MCF 10A (cell line): ENCODE results near the gene ENPP7. TPM values are rescaled to one million over a fixed set of nuclear protein-coding genes. Genes with fewer than 3 reads are reported as not detected.
"Not testable (repeated sequence)": the region's sequence is repeated elsewhere in the genome, so short reads cannot be mapped to it uniquely, and the experiment has no call there.

ENCODE experiments used
- BruUV-seq: library from RNA; stranded (reverse); fragments of 400-500 nt; replicated peaks from 2 replicates; lab custom pipeline; 2021; lab: Mats Ljungman, UMichigan
- CTCF ChIA-PET: fragments of 300-600 bp; sonication (Branson Sonifier 250); formaldehyde crosslinking; extraction: SDS; loops from one replicate; lab custom pipeline; 2021; ENCODE audit warnings: antibody characterized with exemption, inconsistent platforms; lab: Yijun Ruan, JAX
- POLR2A ChIA-PET: fragments of 300-600, 350-650 bp; sonication (Branson Sonifier 250); formaldehyde crosslinking; extraction: SDS; loops from one replicate; lab custom pipeline; 2020; ENCODE audit warnings: antibody characterized with exemption, inconsistent platforms; lab: Yijun Ruan, JAX
- DNase-seq: peaks from one replicate; pipeline ENCODE4 v3.0.0-alpha.2; 2018; ENCODE audit not compliant: unreplicated experiment
- H3K27ac Mint-ChIP-seq: one replicate; pipeline ENCODE4 v1.8.0; 2022; ENCODE audit warnings: mild to moderate bottlenecking, low read depth, mixed read lengths; ENCODE audit not compliant: unreplicated experiment
- H3K27me3 Mint-ChIP-seq: one replicate; pipeline ENCODE4 v1.8.0; 2022; ENCODE audit warnings: mixed read lengths; ENCODE audit not compliant: insufficient read depth, unreplicated experiment
- H3K36me3 Mint-ChIP-seq: one replicate; pipeline ENCODE4 v1.8.0; 2022; ENCODE audit warnings: mild to moderate bottlenecking, moderate library complexity, mixed read lengths; ENCODE audit not compliant: insufficient read depth, unreplicated experiment
- H3K4me1 Mint-ChIP-seq: one replicate; pipeline ENCODE4 v1.8.0; 2022; ENCODE audit warnings: mixed read lengths; ENCODE audit not compliant: insufficient read depth, unreplicated experiment
- H3K4me3 Mint-ChIP-seq: one replicate; pipeline ENCODE4 v1.8.0; 2022; ENCODE audit warnings: mild to moderate bottlenecking, moderate library complexity, mixed read lengths; ENCODE audit not compliant: unreplicated experiment
- H3K9me3 Mint-ChIP-seq: one replicate; pipeline ENCODE4 v1.8.0; 2022; ENCODE audit warnings: mixed read lengths; ENCODE audit not compliant: unreplicated experiment
- CTCF ChIP-seq: fragments of 200-600 bp; IDR thresholded peaks from one replicate; pipeline ENCODE4 v1.8.0; 2022; ENCODE audit warnings: antibody characterized with exemption, mild to moderate bottlenecking; ENCODE audit not compliant: unreplicated experiment
- intact Hi-C: fragments of 100-400 bp; cut with micrococcal nuclease; formaldehyde crosslinking; loops from 2 replicates; pipeline ENCODE4 v1.14.1; 2022
- total RNA-seq: library from RNA; stranded (reverse); gene quantifications from 2 replicates; pipeline ENCODE4 v1.2.3, GENCODE V29; 2022

ENPP7 gene
- total RNA-seq, 1 experiment from 2014 or later, result not detected

GRCh38 chr17:79761894-79762589 is 31.3 kb downstream of the ENPP7 start:
- TF ChIP-seq CTCF, result no peak
- CTCF ChIA-PET, result interaction anchor here (0.9 to 1.2 kb wide), 2 partner anchors 15 to 33 kb away, joined by 3 to 4 read pairs; no protein-coding TSS in a partner anchor
- no peaks in the 10 kb centered on the region for H3K36me3 Mint-ChIP-seq
- BruUV-seq, result no TSS peak
- intact Hi-C loops, result no loop called here
- no peak for DNase-seq
- H3K9me3 Mint-ChIP-seq, result no peaks in the 10 kb centered on the region
- H3K4me1 Mint-ChIP-seq, result no peaks in the 10 kb centered on the region
- POLR2A ChIA-PET, result no interaction called here
- H3K4me3 Mint-ChIP-seq, result no peak overlapping the region
- no peak overlapping the region for H3K27ac Mint-ChIP-seq
- H3K27me3 Mint-ChIP-seq, result no peaks in the 10 kb centered on the region

DNA sequence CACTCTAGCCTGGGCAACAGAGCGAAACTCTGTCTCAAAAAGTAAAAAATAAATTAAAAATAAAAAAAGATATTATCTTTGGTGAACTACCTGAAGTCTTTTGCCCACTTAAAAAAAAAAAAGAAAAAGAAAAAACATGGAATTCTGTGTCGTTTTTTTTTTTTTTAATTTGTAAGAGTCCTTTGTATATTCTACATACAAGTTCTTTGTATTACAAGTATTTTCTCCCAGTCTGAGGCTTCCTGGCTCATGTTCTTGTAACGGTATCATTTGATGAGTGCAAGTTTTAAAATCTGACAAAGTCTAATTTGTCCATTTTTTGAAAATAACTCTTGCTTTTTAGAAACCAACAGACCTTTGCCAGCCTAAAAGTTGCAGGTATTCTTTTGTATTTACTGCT is 35.0 kb downstream of the ENPP7 start:
- H3K4me1 Mint-ChIP-seq, result peaks cover 5% of the 10 kb centered on the region
- H3K9me3 Mint-ChIP-seq, result no peaks in the 10 kb centered on the region
- no peak overlapping the region for H3K27ac Mint-ChIP-seq
- no peak for DNase-seq
- TF ChIP-seq CTCF, result no peak
- no peaks in the 10 kb centered on the region for H3K36me3 Mint-ChIP-seq
- CTCF ChIA-PET, result interaction anchor here (1.0 kb wide), 1 partner anchor 19 kb away, joined by 5 read pairs; no protein-coding TSS in a partner anchor
- no peak overlapping the region for H3K4me3 Mint-ChIP-seq
- intact Hi-C loops, result no loop called here
- H3K27me3 Mint-ChIP-seq, result no peaks in the 10 kb centered on the region
- BruUV-seq, result no TSS peak
- POLR2A ChIA-PET, result no interaction called here

DNA sequence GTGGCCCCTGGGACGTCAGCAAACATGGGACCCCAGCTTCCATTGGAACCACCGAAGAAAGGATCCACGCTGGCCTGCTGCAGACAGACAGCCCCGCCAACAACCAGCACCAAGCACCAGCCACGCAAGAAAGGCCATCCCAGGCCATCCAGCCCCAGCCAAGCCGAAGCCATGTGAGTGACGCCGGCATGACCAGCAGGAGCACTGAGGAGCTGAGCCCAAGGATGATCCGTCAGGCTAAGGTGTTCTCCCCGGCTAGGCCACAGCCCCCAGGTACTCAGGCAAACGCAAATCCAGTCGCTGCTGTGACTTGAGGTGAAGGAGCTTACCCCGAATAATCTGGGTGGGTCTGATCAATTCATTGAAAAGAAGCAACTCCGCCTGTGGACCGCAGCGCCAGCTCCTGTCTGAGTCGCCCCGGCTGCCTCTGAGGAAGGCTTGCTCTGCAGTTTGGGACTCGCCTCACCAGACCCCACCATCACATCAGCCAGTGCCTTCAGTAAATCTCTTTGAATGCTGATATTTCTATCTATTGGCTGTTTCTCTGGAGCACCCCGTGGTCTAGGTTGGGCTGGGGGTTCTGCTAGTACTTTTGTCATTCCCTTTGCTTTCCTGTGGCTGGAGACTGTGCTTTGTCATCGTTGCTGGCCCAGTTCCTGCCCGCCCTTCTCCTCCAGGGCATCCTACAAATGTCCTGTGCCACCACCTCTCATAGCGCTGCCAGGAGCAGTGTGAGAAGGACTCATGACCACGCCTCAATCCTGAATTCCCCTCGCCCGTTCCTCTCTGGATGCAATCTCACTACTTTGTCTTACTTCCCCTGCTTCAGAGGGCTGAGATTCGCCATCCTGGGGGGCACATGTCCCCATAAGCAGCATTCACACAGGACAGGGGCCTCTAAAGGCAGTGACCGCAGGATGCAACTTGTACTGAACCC is 39.1 kb downstream of the ENPP7 start:
- POLR2A ChIA-PET, result no interaction called here
- H3K27ac Mint-ChIP-seq, result no peak overlapping the region
- H3K27me3 Mint-ChIP-seq, result peaks cover 24% of the 10 kb centered on the region
- H3K4me3 Mint-ChIP-seq, result no peak overlapping the region
- no peaks in the 10 kb centered on the region for H3K36me3 Mint-ChIP-seq
- intact Hi-C loops, result no loop called here
- BruUV-seq, result no TSS peak
- no peaks in the 10 kb centered on the region for H3K9me3 Mint-ChIP-seq
- CTCF ChIA-PET, result no interaction called here
- peak; percentile 38 for DNase-seq
- TF ChIP-seq CTCF, result no peak
- peaks cover 5% of the 10 kb centered on the region for H3K4me1 Mint-ChIP-seq

- TF ChIP-seq CTCF, result no peak
- DNase-seq, result no peak
- H3K27ac Mint-ChIP-seq, result no peak overlapping the region
- H3K9me3 Mint-ChIP-seq, result no peaks in the 10 kb centered on the region
- BruUV-seq, result no TSS peak
- ChIA-PET POLR2A (no interaction called here), CTCF (interaction anchor here (0.6 to 0.7 kb wide), 3 partner anchors 44 to 1471 kb away, joined by 3 read pairs; no protein-coding TSS in a partner anchor)
- H3K36me3 Mint-ChIP-seq, result no peaks in the 10 kb centered on the region
- no peak overlapping the region for H3K4me3 Mint-ChIP-seq
- H3K4me1 Mint-ChIP-seq, result peaks cover 5% of the 10 kb centered on the region
- peaks cover 26% of the 10 kb centered on the region for H3K27me3 Mint-ChIP-seq
- intact Hi-C loops, result no loop called here
Observed at GRCh38 chr17:79771276-79771675, 40.5 kb downstream of the ENPP7 start.

- H3K4me1 Mint-ChIP-seq, H3K4me3 Mint-ChIP-seq, CTCF ChIA-PET, H3K36me3 Mint-ChIP-seq, DNase-seq, POLR2A ChIA-PET, H3K9me3 Mint-ChIP-seq, intact Hi-C loops, BruUV-seq, H3K27ac Mint-ChIP-seq: not testable (repeated sequence)
- peaks cover 26% of the 10 kb centered on the region for H3K27me3 Mint-ChIP-seq
Observed at GRCh38 chr17:79772726-79773125, 42.0 kb downstream of the ENPP7 start.
